ENCODE results near the gene SRP9.

SRP9 gene

DNA sequence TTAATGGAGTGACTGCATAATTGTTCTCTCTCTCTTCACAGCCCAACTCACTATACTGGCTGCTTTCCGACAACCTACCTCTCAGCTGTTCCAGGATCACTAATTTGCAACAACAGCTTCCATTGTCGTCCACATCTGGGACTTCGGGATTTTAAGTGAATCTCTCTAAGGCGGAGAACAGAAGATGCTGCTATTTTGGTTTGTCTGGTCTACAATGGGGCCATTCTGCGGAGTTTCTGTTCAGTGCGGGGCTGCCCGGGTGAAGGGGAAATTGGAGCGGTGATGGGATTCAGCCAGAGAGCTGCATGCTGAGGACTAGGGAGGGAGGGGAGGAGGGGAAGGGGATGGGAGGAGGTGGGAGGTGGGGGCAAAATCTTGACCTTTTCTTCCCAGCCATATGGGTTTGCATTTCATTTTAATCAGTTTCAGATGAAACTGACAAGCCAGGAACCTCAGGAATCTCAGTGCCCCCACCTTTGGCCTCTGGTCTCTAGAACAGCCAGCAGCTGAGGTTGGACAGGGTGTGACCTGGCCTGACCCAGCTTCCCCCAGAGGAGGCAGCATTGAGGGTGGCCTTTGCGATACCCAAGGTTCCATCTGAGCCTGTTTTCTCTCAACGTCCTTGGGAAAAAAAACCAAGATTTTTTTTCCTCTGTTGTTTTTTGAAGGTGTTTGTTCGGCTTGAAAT, 6.9 kb upstream of the SRP9 start:
- no peak for TF ChIP-seq CTCF (conservative IDR thresholded peaks at IDR 0.05; ENCODE audit: low read length)
- Histone ChIP-seq H2AFZ (ENCODE audit: low read length) (no peak overlapping the region), H3K36me3 (ENCODE audit: insufficient read depth, low read length) (no peaks in the 10 kb centered on the region), H3K4me1 (ENCODE audit: insufficient read depth, low read length, poor library complexity, severe bottlenecking) (peaks cover 37% of the 10 kb centered on the region), H3K4me2 (ENCODE audit: low read depth, low read length, poor library complexity, severe bottlenecking) (no peak overlapping the region), H4K20me1 (ENCODE audit: insufficient read depth, low read length, poor library complexity, severe bottlenecking) (no peaks in the 10 kb centered on the region), H3K9ac (ENCODE audit: low read depth, low read length, poor library complexity, severe bottlenecking) (no peak overlapping the region), H3K27me3 (ENCODE audit: insufficient read depth, low read length, poor library complexity, severe bottlenecking) (no peaks in the 10 kb centered on the region), H3K4me3 (ENCODE audit: low read length, poor library complexity, severe bottlenecking) (no peak overlapping the region), H3K9me2 (replicated peaks; ENCODE audit: low read depth, low read length) (no peaks in the 10 kb centered on the region), H3F3A (ENCODE audit: low read depth) (no peaks in the 10 kb centered on the region), H3K9me3 (ENCODE audit: insufficient read depth, low read depth, low read length) (no peaks in the 10 kb centered on the region), H3K79me2 (ENCODE audit: insufficient read depth, low read length) (peaks cover 1% of the 10 kb centered on the region)

GRCh38 chr1:225771661-225772322, 5.8 kb upstream of the SRP9 start:
- Histone ChIP-seq H3K9me3 (ENCODE audit: insufficient read depth, low read depth, low read length) (no peaks in the 10 kb centered on the region), H3K79me2 (ENCODE audit: insufficient read depth, low read length) (peaks cover 12% of the 10 kb centered on the region), H3K9ac (ENCODE audit: low read depth, low read length, poor library complexity, severe bottlenecking) (no peak overlapping the region), H3K4me1 (ENCODE audit: insufficient read depth, low read length, poor library complexity, severe bottlenecking) (peaks cover 45% of the 10 kb centered on the region), H3K4me2 (ENCODE audit: low read depth, low read length, poor library complexity, severe bottlenecking) (peak overlapping the region; percentile 40), H3K36me3 (ENCODE audit: insufficient read depth, low read length) (no peaks in the 10 kb centered on the region), H3K4me3 (ENCODE audit: low read length, poor library complexity, severe bottlenecking) (no peak overlapping the region), H3K9me2 (replicated peaks; ENCODE audit: low read depth, low read length) (no peaks in the 10 kb centered on the region), H2AFZ (ENCODE audit: low read length) (peak overlapping the region; percentile 91), H3F3A (ENCODE audit: low read depth) (no peaks in the 10 kb centered on the region), H3K27me3 (ENCODE audit: insufficient read depth, low read length, poor library complexity, severe bottlenecking) (no peaks in the 10 kb centered on the region), H4K20me1 (ENCODE audit: insufficient read depth, low read length, poor library complexity, severe bottlenecking) (no peaks in the 10 kb centered on the region)
- TF ChIP-seq CTCF (conservative IDR thresholded peaks at IDR 0.05; ENCODE audit: low read length): no peak

DNA sequence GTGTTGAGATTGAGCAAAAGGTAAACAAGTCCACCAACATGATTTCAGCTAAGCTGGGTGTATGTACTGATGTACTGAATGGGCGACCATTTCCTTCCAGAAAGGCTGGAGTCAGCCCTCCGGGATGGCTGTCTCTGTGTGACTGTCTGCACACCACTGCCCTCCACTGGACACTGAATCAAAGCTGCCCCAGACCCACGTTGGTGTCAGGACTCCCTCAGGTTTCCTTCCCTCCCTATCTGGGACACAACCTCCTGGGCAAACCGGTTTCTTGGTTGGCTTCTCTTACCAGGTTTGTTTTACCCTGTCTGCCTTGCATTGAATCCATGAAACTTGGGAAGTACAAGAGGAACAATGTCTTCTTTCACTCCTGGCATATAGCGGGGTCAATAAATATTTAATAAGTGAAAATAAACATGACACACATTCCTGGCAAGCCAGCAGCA, 5.3 kb upstream of the SRP9 start:
- H3K9me3 ChIP-seq (ENCODE audit: insufficient read depth, low read depth, low read length): no peaks in the 10 kb centered on the region
- no peaks in the 10 kb centered on the region for H3F3A ChIP-seq (ENCODE audit: low read depth)
- H3K9me2 ChIP-seq (replicated peaks; ENCODE audit: low read depth, low read length): no peaks in the 10 kb centered on the region
- peak overlapping the region; percentile 40 for H3K4me2 ChIP-seq (ENCODE audit: low read depth, low read length, poor library complexity, severe bottlenecking)
- H4K20me1 ChIP-seq (ENCODE audit: insufficient read depth, low read length, poor library complexity, severe bottlenecking): no peaks in the 10 kb centered on the region
- no peak for TF ChIP-seq EZH2phosphoT487 (IDR thresholded peaks at IDR 0.05; ENCODE audit: borderline replicate concordance)
- TF ChIP-seq CTCF (conservative IDR thresholded peaks at IDR 0.05; ENCODE audit: low read length): peak; percentile 84
- H3K79me2 ChIP-seq (ENCODE audit: insufficient read depth, low read length): peaks cover 18% of the 10 kb centered on the region
- H3K36me3 ChIP-seq (ENCODE audit: insufficient read depth, low read length): no peaks in the 10 kb centered on the region
- H3K4me1 ChIP-seq (ENCODE audit: insufficient read depth, low read length, poor library complexity, severe bottlenecking): peaks cover 46% of the 10 kb centered on the region
- peak overlapping the region; percentile 11 for H3K9ac ChIP-seq (ENCODE audit: low read depth, low read length, poor library complexity, severe bottlenecking)
- H3K4me3 ChIP-seq (ENCODE audit: low read length, poor library complexity, severe bottlenecking): no peak overlapping the region
- H3K27me3 ChIP-seq (ENCODE audit: insufficient read depth, low read length, poor library complexity, severe bottlenecking): no peaks in the 10 kb centered on the region
- peak overlapping the region; percentile 91 for H2AFZ ChIP-seq (ENCODE audit: low read length)
